Neural cell (in vitro differentiated cells): Measurements from ENCODE around the gene CLSTN1. TPM values are rescaled to one million over a fixed set of nuclear protein-coding genes. Genes with fewer than 3 reads are reported as not detected.

ENCODE experiments used
- H2AFZ ChIP-seq: fragments of 200-600, 300-800 bp; sonication (generic), shearing (Covaris generic); 2 replicates; pipeline ENCODE4 v1.6.0; 2014; ENCODE audit warnings: low read depth, mild to moderate bottlenecking, antibody characterized with exemption, low read length, moderate library complexity
- H3F3A ChIP-seq: fragments of 200-600 bp; shearing (Covaris generic); 2 replicates; pipeline ENCODE4 v1.6.1; 2016; ENCODE audit warnings: mild to moderate bottlenecking, moderate library complexity, mixed read lengths, antibody characterized with exemption, low read length; ENCODE audit not compliant: insufficient read depth, poor library complexity, severe bottlenecking
- H3K27ac ChIP-seq: fragments of 200-600, 300-800 bp; sonication (generic), shearing (Covaris generic); 2 replicates; pipeline ENCODE4 v1.5.1; 2014; ENCODE audit warnings: mild to moderate bottlenecking, low read length, moderate library complexity
- H3K27me3 ChIP-seq: fragments of 300-800, 200-600 bp; sonication (generic), shearing (Covaris generic); 2 replicates; pipeline ENCODE4 v1.6.0; 2014; ENCODE audit warnings: mild to moderate bottlenecking, low read depth, low read length, moderate library complexity; ENCODE audit not compliant: insufficient read depth
- H3K36me3 ChIP-seq: fragments of 300-800, 200-600 bp; sonication (generic), shearing (Covaris generic); 2 replicates; pipeline ENCODE4 v1.5.1; 2014; ENCODE audit warnings: mild to moderate bottlenecking, antibody characterized with exemption, low read length, moderate library complexity; ENCODE audit not compliant: insufficient read depth
- H3K4me2 ChIP-seq: fragments of 300-800, 200-600 bp; sonication (generic), shearing (Covaris generic); 2 replicates; pipeline ENCODE4 v1.6.0; 2014; ENCODE audit warnings: mild to moderate bottlenecking, low read length
- H3K4me3 ChIP-seq: fragments of 300-800, 200-600 bp; sonication (generic), shearing (Covaris generic); 2 replicates; pipeline ENCODE4 v1.5.1; 2014; ENCODE audit warnings: mild to moderate bottlenecking, low read length, moderate library complexity
- H3K79me2 ChIP-seq: fragments of 200-600 bp; shearing (Covaris generic); replicated peaks from 2 replicates; pipeline ENCODE4 v1.6.0; 2014; ENCODE audit warnings: mild to moderate bottlenecking, low read length, moderate library complexity; ENCODE audit not compliant: insufficient read depth
- H3K9ac ChIP-seq: fragments of 300-800, 200-600 bp; sonication (generic), shearing (Covaris generic); 2 replicates; pipeline ENCODE4 v1.6.1; 2016; ENCODE audit warnings: mild to moderate bottlenecking, low read length, mixed read lengths
- H3K9me2 ChIP-seq: fragments of 200-600 bp; shearing (Covaris generic); 2 replicates; pipeline ENCODE4 v1.6.1; 2016; ENCODE audit warnings: mild to moderate bottlenecking, low read length, mixed read lengths; ENCODE audit not compliant: insufficient read depth
- H3K9me3 ChIP-seq: fragments of 200-600, 300-800 bp; sonication (generic), shearing (Covaris generic); 2 replicates; pipeline ENCODE4 v1.6.1; 2016; ENCODE audit warnings: mild to moderate bottlenecking, mixed run types, low read length, moderate library complexity, mixed read lengths
- H4K20me1 ChIP-seq: fragments of 200-600 bp; shearing (Covaris generic); 2 replicates; pipeline ENCODE4 v1.6.1; 2016; ENCODE audit warnings: mild to moderate bottlenecking, mixed run types; ENCODE audit not compliant: insufficient read depth
- CTCF ChIP-seq: fragments of 450-650 bp; IDR thresholded peaks from 2 replicates; pipeline ENCODE4 v1.5.1; 2014; ENCODE audit warnings: antibody characterized with exemption, mild to moderate bottlenecking, moderate library complexity; ENCODE audit not compliant: poor library complexity, severe bottlenecking
- EP300 ChIP-seq: fragments of 450-650 bp; conservative IDR thresholded peaks from 2 replicates; pipeline ENCODE4 v1.6.1; 2014; ENCODE audit warnings: antibody characterized with exemption, mild to moderate bottlenecking, moderate library complexity; ENCODE audit not compliant: poor library complexity, severe bottlenecking
- EZH2 ChIP-seq: fragments of 200-600, 300-800 bp; shearing (Covaris generic), sonication (generic); IDR thresholded peaks from 2 replicates; pipeline ENCODE4 v1.6.1; 2014; ENCODE audit warnings: antibody characterized with exemption, low read length, borderline replicate concordance, mild to moderate bottlenecking; ENCODE audit not compliant: insufficient read depth, poor library complexity, severe bottlenecking
- MXI1 ChIP-seq: fragments of 450-650 bp; conservative IDR thresholded peaks from 2 replicates; pipeline ENCODE4 v1.6.1; 2014; ENCODE audit warnings: antibody characterized with exemption, mild to moderate bottlenecking; ENCODE audit not compliant: poor library complexity, severe bottlenecking
- POLR2AphosphoS5 ChIP-seq: IDR thresholded peaks from 2 replicates; pipeline ENCODE4 v1.6.1; 2012
- RAD21 ChIP-seq: fragments of 450-650 bp; conservative IDR thresholded peaks from 2 replicates; pipeline ENCODE4 v1.6.1; 2014; ENCODE audit warnings: antibody characterized with exemption, mild to moderate bottlenecking, moderate library complexity
- REST ChIP-seq: IDR thresholded peaks from 2 replicates; pipeline ENCODE4 v1.6.1; 2012; ENCODE audit warnings: borderline replicate concordance
- SMC3 ChIP-seq: fragments of 450-650 bp; conservative IDR thresholded peaks from 2 replicates; pipeline ENCODE4 v1.6.1; 2014; ENCODE audit warnings: antibody characterized with exemption, mild to moderate bottlenecking, moderate library complexity; ENCODE audit not compliant: poor library complexity
- TAF1 ChIP-seq: IDR thresholded peaks from 2 replicates; pipeline ENCODE4 v1.6.1; 2012; ENCODE audit warnings: low read depth
- polyA plus RNA-seq: library from polyadenylated mRNA; depleted of rRNA; stranded (reverse); fragments of >200 nt; gene quantifications from 2 replicates; pipeline ENCODE4 v1.2.3, GENCODE V29; 2014

Gene CLSTN1
- polyA plus RNA-seq, 1 donor from 2014 or later: 77.2 TPM

GRCh38 chr1:9729523-9729922 lies 94.2 kb downstream of the CLSTN1 start:
- no peak overlapping the region for H3K9ac ChIP-seq
- H3K27ac ChIP-seq: no peak overlapping the region
- no peaks in the 10 kb centered on the region for H3K79me2 ChIP-seq
- TF ChIP-seq REST (no peak), MXI1 (no peak), EP300 (no peak), RAD21 (no peak), TAF1 (no peak), EZH2 (no peak), SMC3 (no peak), CTCF (no peak), POLR2AphosphoS5 (no peak)
- H4K20me1 ChIP-seq: no peaks in the 10 kb centered on the region
- H3K36me3 ChIP-seq: no peaks in the 10 kb centered on the region
- H3K4me2 ChIP-seq: no peak overlapping the region
- no peak overlapping the region for H2AFZ ChIP-seq
- H3K4me3 ChIP-seq: no peak overlapping the region
- no peaks in the 10 kb centered on the region for H3K9me2 ChIP-seq
- H3F3A ChIP-seq: no peaks in the 10 kb centered on the region
- H3K27me3 ChIP-seq: no peaks in the 10 kb centered on the region
- no peaks in the 10 kb centered on the region for H3K9me3 ChIP-seq

- Histone ChIP-seq H3K36me3 (no peaks in the 10 kb centered on the region), H3K27ac (no peak overlapping the region)
Observed at GRCh38 chr1:9728451-9729295, 95.1 kb downstream of the CLSTN1 start.

More at GRCh38 chr1:9728451-9729295, 95.1 kb downstream of the CLSTN1 start:
- Histone ChIP-seq H3K9me3 (no peaks in the 10 kb centered on the region), H3K79me2 (no peaks in the 10 kb centered on the region), H3K4me2 (no peak overlapping the region), H3K9me2 (no peaks in the 10 kb centered on the region), H2AFZ (no peak overlapping the region), H4K20me1 (no peaks in the 10 kb centered on the region), H3K4me3 (no peak overlapping the region), H3F3A (no peaks in the 10 kb centered on the region), H3K27me3 (no peaks in the 10 kb centered on the region), H3K9ac (no peak overlapping the region)
- TF ChIP-seq MXI1: no peak
- no peak for TF ChIP-seq RAD21
- TF ChIP-seq EP300: no peak
- no peak for TF ChIP-seq REST
- no peak for TF ChIP-seq EZH2
- TF ChIP-seq CTCF: no peak
- no peak for TF ChIP-seq TAF1
- TF ChIP-seq SMC3: no peak
- no peak for TF ChIP-seq POLR2AphosphoS5
